Peyer's patch (tissue), 4 donors: ENCODE data around the gene SLC39A3. TPM values are rescaled to one million over a fixed set of nuclear protein-coding genes. Genes with fewer than 3 reads are reported as not detected.

Source experiments
- DNase-seq, 3 donors: peaks; one replicate each; pipeline ENCODE4 v3.0.0-alpha.2; 2017 to 2019
- H3K27ac ChIP-seq, 4 donors: fragments of 200-600 bp; sonication (generic); one replicate each; pipeline ENCODE4 v1.5.1; 2016 to 2019
- H3K27me3 ChIP-seq, 2 donors: fragments of 200-600 bp; sonication (generic); one replicate each; pipeline ENCODE4 v1.5.1; 2019
- H3K36me3 ChIP-seq, 3 donors: fragments of 200-600 bp; sonication (generic); one replicate each; pipeline ENCODE4 v1.5.1; 2016 to 2019
- H3K4me1 ChIP-seq, 4 donors: fragments of 200-600 bp; sonication (generic); one replicate each; pipeline ENCODE4 v1.5.1; 2016 to 2019
- H3K4me3 ChIP-seq, 4 donors: fragments of 200-600 bp; sonication (generic); 1 replicate in 3 of 4; 2 replicates in 1 of 4; pipeline ENCODE4 v1.5.1; 2016 to 2019; ENCODE audit warnings: mild to moderate bottlenecking in 1 of 4
- H3K9me3 ChIP-seq, 4 donors: fragments of 200-600 bp; sonication (generic); one replicate each; pipeline ENCODE4 v1.5.1; 2016 to 2019; ENCODE audit warnings: mild to moderate bottlenecking in 1 of 4
- CTCF ChIP-seq, 6 experiments: fragments of 450-650 bp in 4 of 6; fragments of 200-600 bp in 2 of 6; sonication (generic) in 1 of 6; IDR thresholded peaks; one replicate each; pipeline ENCODE4 v1.5.1; 2017 to 2019; ENCODE audit warnings: antibody characterized with exemption in 6 of 6, mild to moderate bottlenecking in 3 of 6, moderate library complexity in 1 of 6
- POLR2A ChIP-seq, 2 donors: fragments of 450-650 bp; IDR thresholded peaks; one replicate each; pipeline ENCODE4 v1.5.1; 2017; ENCODE audit warnings: antibody characterized with exemption in 2 of 2, mild to moderate bottlenecking in 2 of 2, moderate library complexity in 2 of 2
- total RNA-seq, 4 donors: library from RNA; depleted of rRNA; stranded (reverse); fragments of >200 nt; gene quantifications; one replicate each; pipeline ENCODE4 v1.1.0, GENCODE V29; 2016

Gene SLC39A3
- total RNA-seq, 4 donors from 2014 or later = 22.1 to 29.7 (median 26.0) TPM

GRCh38 chr19:2691951-2692350 lies 47.9 kb downstream of the SLC39A3 start:
- no peak for DNase-seq
- Histone ChIP-seq H3K9me3 (no peaks in the 10 kb centered on the region), H3K4me3 (no peak overlapping the region), H3K27ac (no peak overlapping the region), H3K4me1 (peaks cover 0 to 9% (median 0%) of the 10 kb centered on the region in 4 donors), H3K27me3 (no peaks in the 10 kb centered on the region), H3K36me3 (no peaks in the 10 kb centered on the region)
- TF ChIP-seq CTCF (IDR thresholded peaks at IDR 0.05) = no peak
- TF ChIP-seq POLR2A (IDR thresholded peaks at IDR 0.05) = no peak

- H3K36me3 ChIP-seq = no peaks in the 10 kb centered on the region
- no peak for TF ChIP-seq POLR2A (IDR thresholded peaks at IDR 0.05)
- DNase-seq = no peak
Measured at GRCh38 chr19:2690856-2691255, 49.0 kb downstream of the SLC39A3 start.

GRCh38 chr19:2686360-2686759 lies 53.5 kb downstream of the SLC39A3 start:
- DNase-seq = no peak
- H3K36me3 ChIP-seq = no peaks in the 10 kb centered on the region
- TF ChIP-seq POLR2A (IDR thresholded peaks at IDR 0.05) (no peak), CTCF (IDR thresholded peaks at IDR 0.05) (no peak)
- H3K4me3 ChIP-seq = no peak overlapping the region
- no peak overlapping the region for H3K27ac ChIP-seq
- no peaks in the 10 kb centered on the region for H3K9me3 ChIP-seq
- no peaks in the 10 kb centered on the region for H3K4me1 ChIP-seq
- no peaks in the 10 kb centered on the region for H3K27me3 ChIP-seq

More at GRCh38 chr19:2690856-2691255, 49.0 kb downstream of the SLC39A3 start:
- H3K27me3 ChIP-seq = no peaks in the 10 kb centered on the region
- H3K4me1 ChIP-seq = peaks cover 0 to 9% (median 0%) of the 10 kb centered on the region in 4 donors
- H3K9me3 ChIP-seq = no peaks in the 10 kb centered on the region
- no peak overlapping the region for H3K27ac ChIP-seq
- no peak overlapping the region for H3K4me3 ChIP-seq

- no peaks in the 10 kb centered on the region for H3K27me3 ChIP-seq
- DNase-seq = no peak
- H3K27ac ChIP-seq = no peak overlapping the region
- TF ChIP-seq CTCF (IDR thresholded peaks at IDR 0.05) (no peak), POLR2A (IDR thresholded peaks at IDR 0.05) (no peak)
- H3K9me3 ChIP-seq = no peaks in the 10 kb centered on the region
- H3K36me3 ChIP-seq = no peaks in the 10 kb centered on the region
- H3K4me3 ChIP-seq = no peak overlapping the region
- H3K4me1 ChIP-seq = peaks cover 0 to 3% (median 0%) of the 10 kb centered on the region in 4 donors
Measured at GRCh38 chr19:2685204-2685704, 54.6 kb downstream of the SLC39A3 start.

- no peak for DNase-seq
- Histone ChIP-seq H3K4me1 (peaks cover 0 to 3% (median under 1%) of the 10 kb centered on the region in 4 donors), H3K27me3 (no peaks in the 10 kb centered on the region), H3K36me3 (no peaks in the 10 kb centered on the region), H3K9me3 (no peaks in the 10 kb centered on the region), H3K27ac (peak overlapping the region in 1 of 4 donors; percentile 83), H3K4me3 (no peak overlapping the region)
- no peak for TF ChIP-seq CTCF (IDR thresholded peaks at IDR 0.05)
Measured at GRCh38 chr19:2683430-2684003, 56.3 kb downstream of the SLC39A3 start.

Other genes starting within 250 kb of the SLC39A3 start
- 10 to 100 TPM in 1 of 4 donors, 1 to 10 TPM in 3; 1.2 to 14.9 (median 2.0) TPM for gene GNG7, start 37.3 kb downstream of the SLC39A3 start, total RNA-seq
- gene DIRAS1, start 18.6 kb downstream of the SLC39A3 start, total RNA-seq = 10 to 100 TPM in 1 of 4 donors, 1 to 10 TPM in 2, under 1 TPM in 1; 0.18 to 23.1 (median 1.4) TPM
- 10 to 100 TPM; 26.4 to 62.5 (median 45.7) TPM for gene SGTA, start 43.3 kb upstream of the SLC39A3 start, total RNA-seq
- gene THOP1, start 45.5 kb upstream of the SLC39A3 start, total RNA-seq = 100 to 1,000 TPM in 1 of 4 donors, 10 to 100 TPM in 3; 24.3 to 142 (median 49.5) TPM
- gene ZNF554, start 79.9 kb upstream of the SLC39A3 start, total RNA-seq = 10 to 100 TPM in 1 of 4 donors, 1 to 10 TPM in 3; 2.5 to 15.4 (median 6.7) TPM
- gene ZNF555, start 101.5 kb upstream of the SLC39A3 start, total RNA-seq = 1 to 10 TPM; 4.4 to 5.8 (median 4.4) TPM
- not detected for gene ZNF556, start 127.3 kb upstream of the SLC39A3 start, total RNA-seq
- 10 to 100 TPM in 3 of 4 donors, 1 to 10 TPM in 1; 2.5 to 24.1 (median 19.3) TPM for gene ZNF57, start 160.9 kb upstream of the SLC39A3 start, total RNA-seq
- 1 to 10 TPM; 3.7 to 7.5 (median 5.6) TPM for gene ZNF77, start 205.0 kb upstream of the SLC39A3 start, total RNA-seq
- gene TLE6, start 237.5 kb upstream of the SLC39A3 start, total RNA-seq = 1 to 10 TPM in 2 of 4 donors, not detected in 2; 1.9 to 2.5 TPM